Daoy (cell line): ENCODE results near the gene DDX17. TPM values are rescaled to one million over a fixed set of nuclear protein-coding genes. Genes with fewer than 3 reads are reported as not detected.
A peak's percentile ranks its signal among the peaks of the same experiment; 100 is the strongest.

ENCODE experiments used
- DNase-seq: peaks from one replicate; pipeline ENCODE4 v3.0.0-alpha.2; 2015; ENCODE audit warnings: low read depth
- total RNA-seq: library from RNA; depleted of rRNA; stranded (reverse); fragments of >200 nt; shearing (Covaris generic); gene quantifications from 2 replicates; pipeline ENCODE4 v1.2.3, GENCODE V29; 2014; rRNA removed

The DDX17 gene
- 297 and 331 TPM in 2 replicates for total RNA-seq

DNA sequence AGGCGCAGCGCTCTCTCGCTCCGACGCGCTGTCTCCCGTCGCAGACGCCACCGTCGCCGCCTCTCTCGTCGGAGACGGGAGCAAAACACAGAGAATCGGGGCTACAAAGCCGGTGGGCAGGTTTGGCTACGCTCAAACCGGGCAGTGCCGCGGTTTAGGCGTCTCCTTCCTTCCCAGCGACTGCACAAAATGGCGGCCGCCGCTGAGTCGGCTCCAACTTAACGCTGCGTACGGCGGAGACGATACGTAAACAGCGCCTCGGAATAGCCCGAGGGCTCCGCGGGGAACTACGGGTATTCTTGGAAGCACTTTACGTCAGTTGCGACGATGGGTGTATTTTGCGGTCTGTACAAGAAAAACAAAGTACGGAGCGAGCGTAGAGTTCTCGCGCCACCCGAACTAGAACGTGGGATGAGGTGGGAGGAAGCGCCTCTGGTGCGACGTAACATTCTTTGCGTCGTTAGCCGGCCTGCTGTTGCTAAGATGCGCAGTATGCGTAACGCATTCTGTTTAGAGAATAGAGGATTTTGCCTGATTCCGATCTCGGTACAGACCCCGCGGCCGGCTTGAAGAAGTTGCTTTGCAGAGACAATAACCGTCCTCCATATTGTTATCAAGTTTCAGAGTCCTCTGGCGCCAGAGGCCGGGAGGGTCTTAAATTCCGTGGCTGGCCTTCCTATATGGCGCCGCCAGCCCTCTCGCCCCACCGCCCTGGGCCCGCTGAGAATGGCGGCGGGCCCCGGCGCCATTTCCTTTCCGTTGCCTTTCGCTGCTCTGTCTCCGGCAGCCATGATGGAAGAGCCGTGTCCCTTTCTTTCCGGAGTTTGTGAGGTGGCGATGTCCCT, at the start of gene DDX17:
Gene DDX17, minus strand, starts transcription at position 194 of the 845 bp plus-strand sequence.
- peak; percentile 95 for DNase-seq

DNA sequence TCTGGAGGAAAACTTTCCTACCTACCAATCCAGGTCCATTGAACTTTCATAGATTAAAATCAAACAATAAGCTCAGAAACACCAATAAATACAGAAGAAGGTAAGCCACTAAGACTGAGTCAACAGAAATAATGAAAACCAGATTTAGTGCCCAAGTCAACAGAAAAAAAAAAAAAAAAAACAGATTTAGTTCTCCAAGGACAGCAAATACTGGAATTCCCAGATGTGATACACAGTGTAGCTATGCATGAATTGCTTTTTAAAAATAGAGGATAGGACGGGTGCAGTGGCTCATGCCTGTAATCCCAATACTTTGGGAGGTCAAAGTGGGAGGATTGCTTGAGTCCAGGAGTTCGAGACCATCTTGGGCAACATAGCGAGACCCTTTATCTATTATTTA, 48.2 kb upstream of the DDX17 start:
- DNase-seq, result no peak

DNA sequence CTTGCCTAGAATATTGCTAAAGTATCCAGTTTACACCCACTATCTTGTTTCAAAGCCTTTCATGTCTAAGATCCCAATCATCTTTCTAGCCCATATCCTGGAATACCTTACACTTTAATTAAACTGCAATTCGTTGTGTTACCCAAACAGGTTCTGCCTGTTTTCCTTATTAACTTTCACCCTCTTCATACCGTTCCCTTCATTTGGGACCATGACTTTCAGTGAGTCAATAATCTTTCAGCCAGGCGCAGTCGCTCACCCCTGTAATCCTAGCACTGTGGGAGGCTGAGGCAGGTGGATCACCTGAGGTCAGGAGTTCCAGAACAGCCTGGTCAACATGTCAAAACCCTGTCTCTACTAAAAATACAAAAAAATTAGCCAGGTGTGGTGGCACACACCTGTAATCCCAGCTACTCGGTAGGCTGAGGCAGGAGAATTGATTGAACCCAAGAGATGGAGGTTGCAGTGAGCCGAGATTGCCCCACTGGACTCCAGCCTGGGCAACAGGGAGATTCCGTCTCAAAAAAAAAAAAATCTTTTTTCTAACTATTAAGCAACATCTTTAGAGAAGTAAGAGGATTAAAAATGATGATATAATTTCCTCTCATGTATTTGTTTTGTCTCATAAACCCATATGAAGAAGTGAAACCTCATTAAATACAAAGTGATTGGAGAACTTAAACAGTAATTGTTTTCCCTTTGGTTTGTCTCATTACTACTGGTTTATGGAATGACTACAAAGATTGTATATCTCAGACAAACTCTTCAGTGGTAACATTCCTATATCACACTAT, 43.2 kb upstream of the DDX17 start:
- DNase-seq, result no peak

DNA sequence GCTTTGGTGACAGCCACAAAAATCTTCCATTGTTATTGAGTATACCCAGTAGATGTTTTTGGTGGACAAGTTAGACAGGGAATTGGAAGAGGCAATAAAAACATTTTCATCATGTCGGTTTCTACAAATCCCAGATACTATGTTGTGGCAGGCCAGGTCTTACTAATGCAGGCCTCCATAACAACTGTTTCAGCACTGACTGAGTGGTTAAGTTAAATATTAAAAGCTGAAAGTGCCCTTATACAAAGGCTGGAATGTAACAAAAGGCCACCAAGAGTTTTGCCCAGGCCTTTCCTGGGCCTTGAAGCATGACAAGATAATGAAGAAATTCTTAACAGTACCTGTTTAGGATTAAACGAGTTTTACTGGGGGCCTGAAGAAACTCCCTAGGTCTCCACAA, 34.6 kb upstream of the DDX17 start:
- no peak for DNase-seq

DNA sequence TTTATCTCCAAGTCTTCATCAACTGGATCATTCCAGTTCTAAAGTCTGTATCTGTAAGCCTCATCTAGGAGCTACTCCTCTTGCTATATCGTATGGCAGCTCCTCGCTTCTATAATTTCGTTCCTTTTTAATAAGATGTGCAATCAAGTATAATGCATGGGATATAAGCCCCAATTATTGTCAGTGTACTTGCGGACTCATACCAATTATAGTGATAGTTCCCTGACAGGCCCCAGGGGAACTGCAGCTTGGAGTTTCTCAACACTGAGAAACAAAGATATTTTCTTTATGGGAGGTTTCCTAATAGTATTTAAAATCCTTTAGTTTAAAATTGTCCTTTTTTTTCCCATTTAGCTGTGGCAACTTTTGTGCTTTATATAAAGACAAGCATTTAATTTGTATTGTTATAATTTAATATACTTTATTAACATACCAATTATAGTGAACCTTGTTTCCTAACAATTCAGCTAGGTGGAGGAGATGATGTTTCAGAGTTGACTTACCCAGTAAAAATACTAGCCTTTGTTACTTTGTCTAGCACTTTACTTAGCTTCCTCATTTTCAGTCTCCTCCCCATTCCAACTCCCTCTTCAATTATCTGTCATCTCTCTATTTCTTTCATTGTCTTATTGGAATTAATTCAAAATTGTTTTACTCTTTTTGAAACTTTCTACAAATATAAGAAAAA, 25.3 kb upstream of the DDX17 start:
- DNase-seq, result no peak

DNA sequence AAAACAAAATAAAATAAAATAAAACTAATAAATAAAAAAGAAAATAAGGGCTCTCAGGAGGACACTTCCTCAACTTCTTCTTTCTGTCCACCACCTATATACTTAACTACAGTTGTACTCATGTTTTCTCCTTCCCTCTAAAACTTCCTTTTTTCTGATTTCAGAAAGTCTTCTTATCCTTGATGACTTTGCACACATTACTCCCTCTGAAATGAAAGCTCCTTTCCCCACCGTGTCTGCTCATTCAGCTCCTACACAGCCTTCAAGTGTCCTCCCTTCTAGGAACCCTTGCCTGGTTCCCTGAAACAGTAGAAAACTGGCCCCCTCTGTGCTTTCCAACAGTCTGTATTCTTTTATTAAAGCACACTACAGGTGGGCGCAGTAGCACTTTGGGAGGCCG, 18.3 kb upstream of the DDX17 start:
- DNase-seq, result no peak

DNA sequence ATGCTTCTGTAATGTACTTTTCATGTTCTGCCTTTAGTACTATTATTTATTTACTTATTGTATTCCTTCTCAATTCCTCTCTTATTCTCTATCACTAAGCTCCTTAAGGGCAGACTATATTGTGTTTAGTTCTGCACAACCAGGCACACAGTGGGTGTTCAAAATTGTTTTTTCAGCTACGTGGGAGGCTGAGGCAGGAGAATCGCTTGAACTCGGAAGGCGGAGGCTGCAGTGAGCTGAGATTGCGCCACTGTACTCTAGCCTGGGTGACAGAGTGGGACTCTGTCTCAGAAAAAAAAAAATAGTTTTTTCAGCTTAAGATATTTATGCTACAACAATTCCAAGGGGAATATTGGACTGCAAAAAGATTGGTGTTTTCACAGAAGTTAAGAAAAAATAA, 17.4 kb upstream of the DDX17 start:
- DNase-seq, result no peak

DNA sequence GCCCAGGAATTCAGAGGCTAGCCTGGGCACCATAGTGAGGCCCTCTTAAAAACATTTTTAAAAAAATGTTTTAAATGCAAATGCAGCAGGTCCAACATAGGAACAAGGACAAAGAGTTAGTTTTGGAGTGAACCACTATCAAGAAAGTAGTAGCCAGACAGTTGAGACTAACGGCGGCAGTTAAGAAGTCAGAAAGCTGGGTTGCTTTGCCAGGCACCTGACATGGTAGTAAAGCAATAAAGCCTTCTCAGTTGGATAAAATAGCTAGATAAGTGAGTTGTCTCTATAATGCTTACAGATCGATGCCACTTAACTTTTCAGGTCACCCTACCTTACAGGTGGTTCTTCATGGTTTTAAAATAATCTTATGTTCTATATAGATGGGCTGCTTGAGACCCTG, 16.9 kb upstream of the DDX17 start:
- no peak for DNase-seq

DNA sequence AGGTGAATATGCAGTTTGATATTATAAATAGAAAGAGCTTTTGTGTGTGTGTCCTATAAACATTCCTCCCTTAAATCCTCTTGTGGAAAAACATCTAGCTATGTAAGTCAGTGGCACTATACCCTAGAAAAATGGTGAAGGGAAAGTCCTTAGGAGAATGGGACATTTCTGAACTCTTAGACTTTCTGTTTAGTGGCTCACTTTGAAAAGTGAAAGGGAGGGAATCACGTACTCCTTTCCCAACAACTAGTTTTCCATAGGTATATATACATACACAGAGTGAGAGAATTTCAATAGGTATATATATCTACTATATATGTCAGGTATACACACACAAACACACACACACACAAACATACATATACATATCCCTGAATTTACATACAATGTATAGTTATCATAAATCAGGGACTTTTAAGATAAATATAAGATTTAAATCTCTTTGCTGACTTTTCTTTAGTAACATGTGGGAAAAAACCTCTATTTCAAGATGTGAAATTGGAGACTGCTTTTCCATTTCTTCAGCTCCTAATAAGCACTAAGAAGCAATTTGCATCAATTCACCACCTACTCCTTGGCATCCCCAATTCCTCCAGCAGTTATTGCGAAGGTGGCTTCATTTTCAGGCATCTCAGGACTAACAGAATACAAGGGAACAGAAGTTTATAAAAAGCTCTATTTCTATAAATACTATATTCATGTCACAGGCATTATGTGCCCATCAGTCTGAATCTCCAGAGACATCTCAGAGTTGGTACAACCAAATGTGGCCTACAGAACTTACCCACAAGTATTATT, 13.5 kb upstream of the DDX17 start:
- DNase-seq, result no peak

DNA sequence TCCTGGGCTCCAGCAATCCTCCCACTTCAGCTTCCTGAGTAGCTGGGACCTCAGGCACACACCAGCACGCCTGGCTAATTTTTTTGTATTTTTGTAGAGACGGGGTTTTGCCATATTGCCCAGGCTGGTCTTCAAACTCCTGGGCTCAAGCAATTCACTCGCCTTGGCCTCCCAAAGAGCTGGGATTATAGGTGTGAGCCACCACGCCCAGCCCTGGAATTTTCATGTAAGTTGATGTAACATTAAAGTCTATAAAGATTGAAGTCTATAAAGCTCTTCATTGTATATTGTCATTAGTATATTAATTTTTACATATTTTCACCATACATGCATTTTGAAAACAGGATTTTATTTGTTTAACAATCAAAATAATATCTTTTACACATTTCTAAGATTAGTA, 12.5 kb upstream of the DDX17 start:
- no peak for DNase-seq

DNA sequence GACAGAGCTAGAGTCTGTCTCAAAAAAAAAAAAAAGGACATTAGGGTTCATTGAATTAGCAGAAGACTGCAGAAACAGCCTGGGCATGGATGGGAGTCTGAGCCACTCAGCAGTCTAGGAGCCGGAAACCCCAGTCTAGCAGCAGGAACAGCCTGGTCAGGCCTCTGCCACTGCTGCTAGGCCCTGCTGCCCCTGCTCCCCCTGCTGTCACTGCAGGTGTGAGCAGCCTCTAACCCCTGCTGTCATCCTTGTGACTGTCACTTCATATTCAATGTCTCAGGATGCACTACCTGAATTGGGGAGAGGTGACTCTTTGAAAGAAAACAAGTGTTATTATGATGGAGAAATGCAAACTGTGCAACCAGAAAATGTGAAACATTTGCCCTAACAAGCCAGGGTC, 7.0 kb upstream of the DDX17 start:
- DNase-seq, result no peak

DNA sequence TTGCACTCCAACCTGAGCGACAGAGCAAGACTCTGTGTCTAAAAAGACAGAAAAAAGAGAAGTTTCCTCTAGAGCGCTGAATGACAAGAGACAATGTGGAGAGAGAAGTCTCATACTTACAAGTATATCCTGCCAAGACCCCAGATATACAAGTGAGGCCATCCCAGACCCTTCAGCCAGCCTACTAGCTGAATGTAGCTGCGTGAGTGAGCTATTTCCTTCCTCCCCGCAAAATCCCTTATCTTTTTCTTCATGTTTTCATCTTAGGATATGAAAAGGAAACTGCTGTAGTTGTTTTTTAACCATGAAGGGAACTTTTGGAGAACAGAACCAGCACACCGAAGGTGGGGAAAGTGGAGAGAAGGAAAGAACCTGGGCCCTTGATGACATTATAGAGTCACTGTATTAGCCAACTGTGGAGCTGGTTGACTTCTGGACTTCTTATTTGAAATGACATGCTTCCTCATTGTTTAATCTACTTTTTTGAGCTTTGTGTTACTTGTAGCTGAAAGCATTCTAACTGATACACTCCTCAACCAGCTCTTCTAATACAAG, 4.4 kb upstream of the DDX17 start:
- no peak for DNase-seq

DNA sequence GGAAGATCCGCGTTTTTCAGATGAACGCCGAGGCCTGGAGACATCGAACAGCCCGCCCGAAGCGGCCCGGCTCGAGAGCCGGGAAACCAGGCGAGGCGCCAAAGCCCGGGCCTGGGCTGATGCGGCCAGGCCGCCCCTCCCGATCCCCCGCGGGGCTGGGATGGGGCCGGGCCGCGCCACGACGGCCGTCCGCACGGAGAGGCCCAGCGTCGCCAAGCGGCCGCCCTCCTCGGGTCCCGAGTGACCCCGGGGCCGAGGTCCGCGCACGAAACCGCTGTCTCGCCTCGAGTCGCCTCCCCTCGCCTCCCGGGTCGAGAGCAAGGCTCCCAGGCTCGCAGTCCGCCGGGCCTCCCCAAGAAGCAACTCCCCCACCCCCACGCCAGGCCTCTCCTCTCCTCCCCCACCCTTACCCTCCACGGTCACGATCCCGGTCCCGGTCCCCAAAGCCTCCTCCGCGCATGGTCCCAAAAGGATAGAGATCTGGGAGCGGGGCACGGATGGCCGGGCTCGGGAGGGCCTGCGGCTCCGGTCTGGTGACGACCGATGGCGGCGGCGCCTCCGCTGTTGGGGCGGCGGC, 482 bp downstream of the DDX17 start:
- DNase-seq, result peak; percentile 49

DNA sequence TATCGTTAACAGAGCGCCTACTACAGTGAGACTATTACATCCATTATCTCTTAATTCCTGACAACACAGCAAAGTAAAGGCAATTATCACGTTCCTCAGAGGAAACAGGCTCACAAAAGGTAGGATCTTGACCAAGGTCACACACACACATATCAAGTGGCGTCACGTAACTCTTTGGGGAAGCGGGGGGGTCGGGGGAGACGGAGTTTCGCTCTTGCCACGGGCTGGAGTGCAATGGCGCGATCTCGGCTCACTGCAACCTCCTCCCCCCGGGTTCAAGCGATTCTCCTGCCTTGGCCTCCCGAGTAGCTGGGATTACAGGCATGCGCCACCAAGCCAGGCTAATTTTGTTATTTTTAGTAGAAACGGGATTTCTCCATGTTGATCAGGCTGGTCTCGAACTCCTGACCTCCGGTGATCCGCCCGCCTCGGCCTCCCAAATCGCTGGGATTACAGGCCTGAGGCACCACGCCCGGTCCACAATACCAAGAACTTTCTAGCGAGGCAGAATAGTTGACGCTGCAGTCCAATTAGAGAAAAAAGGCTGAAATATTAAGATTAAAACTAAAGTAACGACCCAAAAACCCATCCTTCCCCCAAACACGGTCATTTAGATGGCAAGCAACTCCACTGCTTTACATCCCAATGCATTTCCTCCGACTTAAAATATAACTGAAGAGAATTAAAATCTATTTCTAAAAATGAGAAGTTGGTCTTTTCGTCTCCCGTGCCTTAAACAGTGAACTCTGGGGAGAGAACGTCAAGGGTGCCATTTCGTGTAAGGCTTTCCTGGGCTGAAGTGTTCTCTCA, 1.2 kb downstream of the DDX17 start:
- DNase-seq, result peak; percentile 45

DNA sequence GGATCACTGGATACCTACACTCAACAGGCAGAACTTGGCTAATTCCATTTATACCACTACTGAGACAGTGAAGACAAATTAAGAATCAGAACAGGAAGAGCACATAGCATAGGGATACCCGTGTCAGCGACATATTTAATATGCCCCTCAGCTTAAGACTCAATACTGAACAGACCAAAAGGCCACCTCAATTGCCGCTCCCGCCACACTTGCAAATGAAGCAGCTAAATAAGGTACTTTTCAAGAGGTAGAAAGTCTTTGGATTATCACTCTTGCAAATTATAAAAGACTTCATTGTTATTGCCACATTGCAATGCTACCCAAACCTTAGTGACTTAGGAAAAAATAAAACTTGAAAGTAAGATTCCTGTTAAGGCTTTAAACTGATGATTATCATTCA, 3.1 kb downstream of the DDX17 start:
- DNase-seq, result no peak

DNA sequence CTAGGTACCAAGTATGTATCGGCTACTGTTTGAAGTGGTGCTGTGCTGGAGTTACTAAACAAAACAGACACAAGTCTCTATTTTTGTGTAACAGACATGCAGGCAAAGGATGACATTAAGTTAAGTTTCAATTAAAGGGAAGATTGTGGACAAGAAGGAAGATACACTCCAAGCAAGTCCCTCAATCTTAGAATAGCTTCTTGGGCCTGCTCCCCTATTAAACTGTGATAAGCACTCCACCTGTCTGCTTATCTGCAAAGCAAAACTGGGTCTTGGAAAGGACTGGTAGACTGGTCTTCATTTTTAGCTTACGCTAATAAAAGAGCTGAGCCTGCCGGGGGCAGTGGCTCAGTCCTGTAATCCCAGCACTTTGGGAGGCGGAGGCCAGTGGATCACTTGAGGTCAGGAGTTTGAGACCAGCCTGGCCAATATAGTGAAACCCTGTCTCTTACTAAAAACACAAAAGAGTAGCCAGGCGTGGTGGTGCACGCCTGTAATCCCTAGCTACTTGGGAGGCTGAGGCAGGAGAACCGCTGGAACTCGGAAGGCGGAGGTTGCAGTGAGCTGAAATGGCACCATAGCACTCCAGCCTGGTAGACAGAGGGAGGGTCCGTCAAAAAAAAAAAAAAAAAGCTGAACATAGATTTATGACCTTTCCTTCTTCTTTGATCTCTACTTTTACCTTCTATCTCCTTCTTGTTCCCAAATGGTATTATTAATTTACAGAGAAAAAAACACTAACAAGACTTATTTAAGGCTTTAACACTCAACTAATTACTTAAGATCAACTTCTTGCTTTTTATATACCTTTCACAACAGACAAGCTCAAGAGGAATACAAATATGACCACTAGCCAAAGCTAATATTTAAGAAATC, 4.1 kb downstream of the DDX17 start:
- DNase-seq, result no peak

DNA sequence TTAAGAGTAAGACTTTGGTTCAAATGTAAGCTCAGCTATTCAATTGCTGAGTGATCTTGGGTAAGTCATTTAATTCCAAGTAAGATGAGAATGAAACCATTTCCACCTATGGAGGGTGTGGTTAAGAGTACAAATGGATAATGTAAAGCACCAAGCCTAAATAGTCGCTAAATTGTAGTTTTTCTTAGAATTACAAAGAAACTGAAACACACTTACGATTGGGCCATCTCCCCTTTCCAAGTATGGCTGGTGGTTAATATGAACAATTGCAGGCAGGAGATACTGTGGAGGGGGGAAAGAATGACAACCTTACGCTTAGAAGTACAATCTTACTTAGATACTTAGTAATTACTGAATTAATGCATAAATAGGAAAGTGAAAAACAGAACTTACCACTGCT, 8.2 kb downstream of the DDX17 start:
- DNase-seq, result no peak

DNA sequence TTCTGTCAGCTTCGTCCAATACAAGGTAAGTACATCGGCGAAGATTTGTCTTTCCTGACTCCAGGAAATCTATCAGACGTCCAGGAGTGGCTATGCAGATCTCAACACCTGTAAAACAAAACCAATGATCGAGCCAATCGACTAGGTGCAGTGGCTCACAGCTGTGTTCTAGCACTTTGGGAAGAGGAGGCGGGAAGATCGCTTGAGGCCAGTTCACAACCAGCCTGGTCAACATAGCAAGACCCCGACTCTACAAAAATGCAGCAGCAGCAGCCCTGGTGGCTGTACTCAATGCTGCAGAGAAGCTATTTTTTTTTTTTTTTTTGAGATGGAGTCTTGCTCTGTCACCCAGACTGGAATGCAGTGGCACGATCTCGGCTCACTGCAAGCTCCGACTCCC, 11.2 kb downstream of the DDX17 start:
- DNase-seq, result no peak

DNA sequence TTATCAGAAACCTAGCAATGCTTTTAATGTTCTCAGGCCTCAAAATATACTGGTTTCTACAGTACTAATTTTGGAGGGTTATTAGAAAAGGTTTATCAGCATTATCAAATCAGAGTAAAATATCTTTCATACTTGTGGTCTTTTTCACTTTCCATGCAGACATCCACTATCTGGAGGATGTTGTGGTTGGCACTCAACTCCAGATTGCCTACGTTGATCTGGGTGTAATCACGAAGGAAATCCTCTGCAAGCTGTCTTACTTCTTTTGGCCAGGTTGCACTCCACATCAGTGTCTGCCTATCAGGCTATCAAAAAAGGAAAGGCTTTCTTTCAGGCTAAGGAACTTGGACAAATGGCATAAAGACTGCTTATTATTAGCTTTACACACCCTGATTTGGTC, 11.6 kb downstream of the DDX17 start:
- DNase-seq, result no peak
